ENCODE results near the gene KCNMB3. TPM values are rescaled to one million over a fixed set of nuclear protein-coding genes. Genes with fewer than 3 reads are reported as not detected.

Gene KCNMB3
- 1 to 10 TPM in 1 of 2 experiments, under 1 TPM in 1; 0.87 to 1.2 TPM for total RNA-seq

DNA sequence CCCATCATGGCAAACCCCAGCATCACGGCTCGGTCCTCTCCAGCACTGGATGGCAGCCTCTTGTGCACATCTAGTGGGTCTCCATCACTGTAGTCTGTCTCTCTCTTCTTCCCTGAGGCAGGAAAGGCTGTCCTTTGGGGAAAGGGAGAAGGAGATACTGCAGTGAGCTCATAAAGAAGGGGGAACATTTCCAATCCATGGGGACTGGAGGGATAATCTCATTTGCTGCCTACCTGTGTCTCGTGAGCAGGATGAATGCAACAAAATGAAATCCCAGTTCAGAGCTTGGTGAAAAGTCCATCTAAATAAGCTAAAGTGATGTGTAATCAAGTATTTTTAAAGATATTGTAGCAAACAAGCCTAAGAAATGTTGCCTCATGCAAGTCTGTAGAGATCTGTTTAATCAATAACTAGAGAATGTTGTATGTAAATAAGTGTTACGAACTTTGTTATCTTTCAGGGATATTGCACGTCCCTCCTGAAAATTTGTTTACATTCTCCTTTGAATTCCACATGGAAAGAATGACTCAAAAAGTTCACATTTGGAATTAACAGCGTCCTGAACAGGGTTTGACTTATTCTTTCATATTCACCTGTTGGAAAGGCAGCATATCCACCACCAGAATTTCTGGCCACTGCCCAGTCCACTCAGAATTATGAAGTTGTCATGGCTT, at the start of gene KCNMB3:
TSS of gene KCNMB3 (minus strand) at position 312 of the 674 bp plus-strand sequence. CDS start at position 188, 124 bp downstream.
- Mint-ChIP-seq H3K4me3 (no peak within 1 kb of the TSS), H3K4me1 (ENCODE audit: low read depth) (no peaks in the 10 kb centered on the region), H3K36me3 (ENCODE audit: low read depth) (peaks cover 3% of the 10 kb centered on the region), H3K27me3 (ENCODE audit: low read depth) (peaks cover 2% of the 10 kb centered on the region), H3K27ac (no peak within 1 kb of the TSS), H3K9me3 (ENCODE audit: insufficient read depth) (no peaks in the 10 kb centered on the region)
- CTCF ChIA-PET: no interaction called here
- DNase-seq (no peak), ATAC-seq (no peak)
- POLR2A ChIA-PET: no interaction called here

DNA sequence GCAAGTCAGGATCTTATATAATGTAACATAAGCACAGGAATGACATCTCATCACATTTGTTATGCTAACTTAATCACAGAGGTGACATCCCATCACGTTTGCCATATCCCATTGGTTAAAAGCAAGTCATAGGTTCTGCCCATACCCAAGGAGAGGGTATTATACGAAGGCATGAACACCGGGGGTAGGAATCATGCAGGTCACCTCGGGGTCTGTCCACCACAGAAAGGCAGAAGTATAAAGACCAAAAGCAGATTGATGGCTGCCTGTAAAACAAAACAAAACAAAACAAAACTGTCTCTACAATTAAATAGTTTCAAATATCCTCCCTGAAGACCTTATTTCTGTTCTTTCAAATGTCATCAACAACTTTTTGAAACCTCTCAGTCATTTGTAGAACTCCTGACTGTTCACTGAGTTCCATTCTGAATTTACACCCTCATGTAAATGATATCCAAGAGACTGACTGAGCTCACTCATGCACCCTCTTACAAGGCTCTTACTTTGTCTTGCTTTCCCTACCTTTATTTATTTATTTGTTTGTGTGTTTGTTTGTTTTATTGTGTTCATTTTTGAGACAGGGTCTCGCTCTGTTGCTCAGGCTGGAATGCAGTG, 49.2 kb upstream of the KCNMB3 start:
- ATAC-seq (no peak), DNase-seq (no peak)
- H3K4me1 Mint-ChIP-seq (ENCODE audit: low read depth): no peaks in the 10 kb centered on the region
- peaks cover 12% of the 10 kb centered on the region for H3K27me3 Mint-ChIP-seq (ENCODE audit: low read depth)
- H3K9me3 Mint-ChIP-seq (ENCODE audit: insufficient read depth): no peaks in the 10 kb centered on the region
- H3K4me3 Mint-ChIP-seq: no peak overlapping the region
- no peaks in the 10 kb centered on the region for H3K36me3 Mint-ChIP-seq (ENCODE audit: low read depth)
- H3K27ac Mint-ChIP-seq: no peak overlapping the region
- POLR2A ChIA-PET: no interaction called here
- CTCF ChIA-PET: no interaction called here

DNA sequence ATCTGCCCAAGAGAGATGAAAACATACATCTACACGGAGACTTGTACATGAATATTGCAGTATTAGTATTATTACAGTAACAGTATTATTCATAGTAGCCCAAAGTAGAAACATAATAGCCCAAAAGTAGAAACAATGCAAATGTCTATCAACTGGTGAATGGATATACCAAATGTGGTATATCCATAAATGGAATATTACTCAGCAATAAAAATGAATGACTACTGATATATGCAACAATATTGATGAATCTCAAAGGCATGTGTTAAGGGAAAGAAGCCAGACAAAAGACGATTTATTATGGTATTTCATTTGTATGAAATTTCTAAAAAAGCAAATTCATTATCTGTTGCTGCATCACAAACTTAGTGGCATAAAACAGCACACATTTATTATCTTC, 48.4 kb upstream of the KCNMB3 start:
- Mint-ChIP-seq H3K9me3 (ENCODE audit: insufficient read depth) (no peaks in the 10 kb centered on the region), H3K27me3 (ENCODE audit: low read depth) (peaks cover 15% of the 10 kb centered on the region), H3K36me3 (ENCODE audit: low read depth) (no peaks in the 10 kb centered on the region), H3K4me3 (no peak overlapping the region), H3K27ac (no peak overlapping the region), H3K4me1 (ENCODE audit: low read depth) (no peaks in the 10 kb centered on the region)
- no peak for DNase-seq
- CTCF ChIA-PET: no interaction called here
- POLR2A ChIA-PET: no interaction called here
- no peak for ATAC-seq

DNA sequence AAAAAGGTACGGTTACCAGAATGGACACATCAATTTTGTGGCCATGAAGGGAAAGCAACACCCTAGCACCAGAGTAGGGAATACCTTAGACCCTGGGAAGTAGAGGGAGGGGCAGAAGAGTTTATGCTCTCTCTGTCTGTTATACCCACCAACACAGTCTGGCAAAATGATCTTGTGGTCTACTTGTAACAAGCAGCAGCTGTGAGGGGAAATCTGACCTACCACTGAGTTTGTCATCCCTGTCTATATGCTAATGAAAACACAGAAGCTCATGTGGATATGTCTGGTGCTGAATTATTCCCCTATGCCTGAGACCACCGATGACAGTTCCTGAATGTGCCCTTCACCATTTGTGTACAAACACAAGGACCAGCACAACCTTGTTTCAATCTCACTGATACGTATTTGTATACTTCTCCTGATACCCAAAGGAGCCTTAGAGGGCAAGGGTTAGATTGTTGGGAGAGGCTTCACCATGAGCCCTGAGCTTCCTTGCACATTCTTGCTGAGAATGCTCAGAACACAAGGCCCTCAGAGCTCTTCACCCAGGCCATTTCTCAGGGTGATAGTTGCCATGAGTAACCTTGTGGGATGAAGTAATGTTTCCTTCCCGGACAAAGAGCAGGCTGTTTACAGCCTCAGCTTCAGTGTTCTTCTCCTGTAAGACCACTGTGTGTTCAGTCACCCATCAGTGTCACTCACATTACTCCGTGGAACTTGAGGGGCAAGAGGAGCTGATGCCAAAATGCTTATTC, 47.2 kb upstream of the KCNMB3 start:
- ATAC-seq (no peak), DNase-seq (no peak)
- H3K4me3 Mint-ChIP-seq: no peak overlapping the region
- POLR2A ChIA-PET: no interaction called here
- peaks cover 11% of the 10 kb centered on the region for H3K27me3 Mint-ChIP-seq (ENCODE audit: low read depth)
- no peaks in the 10 kb centered on the region for H3K36me3 Mint-ChIP-seq (ENCODE audit: low read depth)
- no peaks in the 10 kb centered on the region for H3K4me1 Mint-ChIP-seq (ENCODE audit: low read depth)
- CTCF ChIA-PET: no interaction called here
- H3K9me3 Mint-ChIP-seq (ENCODE audit: insufficient read depth): no peaks in the 10 kb centered on the region
- H3K27ac Mint-ChIP-seq: no peak overlapping the region

- DNase-seq: no peak
- Mint-ChIP-seq H3K27ac (no peak overlapping the region), H3K27me3 (ENCODE audit: low read depth) (peaks cover 9% of the 10 kb centered on the region), H3K9me3 (ENCODE audit: insufficient read depth) (no peaks in the 10 kb centered on the region), H3K4me1 (ENCODE audit: low read depth) (no peaks in the 10 kb centered on the region), H3K36me3 (ENCODE audit: low read depth) (no peaks in the 10 kb centered on the region), H3K4me3 (no peak overlapping the region)
- no peak for ATAC-seq
- CTCF ChIA-PET: interaction anchor here (0.7 kb wide), 1 partner anchor 159 kb away, joined by 3 read pairs; the partner anchor contains the start of gene GNB4
- POLR2A ChIA-PET: no interaction called here
These were observed 41.5 kb upstream of the KCNMB3 start for GRCh38 chr3:179292450-179292849.

- Mint-ChIP-seq H3K4me1 (ENCODE audit: low read depth) (no peaks in the 10 kb centered on the region), H3K27me3 (ENCODE audit: low read depth) (peaks cover 7% of the 10 kb centered on the region), H3K4me3 (no peak overlapping the region), H3K9me3 (ENCODE audit: insufficient read depth) (no peaks in the 10 kb centered on the region), H3K36me3 (ENCODE audit: low read depth) (no peaks in the 10 kb centered on the region), H3K27ac (no peak overlapping the region)
- POLR2A ChIA-PET: no interaction called here
- CTCF ChIA-PET: no interaction called here
- DNase-seq (no peak), ATAC-seq (no peak)
These were observed 38.4 kb upstream of the KCNMB3 start for GRCh38 chr3:179289295-179289694.

DNA sequence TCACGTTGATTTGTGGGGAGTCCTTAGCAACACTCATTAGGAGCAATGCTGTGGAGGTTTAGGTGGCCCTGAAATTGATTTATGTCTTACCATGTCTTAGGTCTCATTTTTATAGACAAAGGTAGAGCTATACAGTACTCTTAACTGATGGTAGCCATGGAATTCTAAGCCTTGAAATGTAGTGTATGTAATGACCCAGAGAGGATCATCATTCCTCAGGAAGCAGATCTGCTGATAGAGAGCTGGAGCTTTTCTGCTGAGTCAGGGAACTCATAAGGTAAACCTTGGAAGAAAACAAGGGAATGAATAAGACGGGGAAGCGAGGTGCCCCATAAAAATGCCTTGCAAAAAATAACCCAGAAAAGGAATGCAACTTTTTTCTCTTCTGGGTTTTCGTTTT, 37.9 kb upstream of the KCNMB3 start:
- H3K36me3 Mint-ChIP-seq (ENCODE audit: low read depth): no peaks in the 10 kb centered on the region
- H3K9me3 Mint-ChIP-seq (ENCODE audit: insufficient read depth): no peaks in the 10 kb centered on the region
- CTCF ChIA-PET: no interaction called here
- H3K27ac Mint-ChIP-seq: no peak overlapping the region
- no peak overlapping the region for H3K4me3 Mint-ChIP-seq
- no peaks in the 10 kb centered on the region for H3K4me1 Mint-ChIP-seq (ENCODE audit: low read depth)
- DNase-seq (no peak), ATAC-seq (no peak)
- peaks cover 11% of the 10 kb centered on the region for H3K27me3 Mint-ChIP-seq (ENCODE audit: low read depth)
- POLR2A ChIA-PET: no interaction called here

DNA sequence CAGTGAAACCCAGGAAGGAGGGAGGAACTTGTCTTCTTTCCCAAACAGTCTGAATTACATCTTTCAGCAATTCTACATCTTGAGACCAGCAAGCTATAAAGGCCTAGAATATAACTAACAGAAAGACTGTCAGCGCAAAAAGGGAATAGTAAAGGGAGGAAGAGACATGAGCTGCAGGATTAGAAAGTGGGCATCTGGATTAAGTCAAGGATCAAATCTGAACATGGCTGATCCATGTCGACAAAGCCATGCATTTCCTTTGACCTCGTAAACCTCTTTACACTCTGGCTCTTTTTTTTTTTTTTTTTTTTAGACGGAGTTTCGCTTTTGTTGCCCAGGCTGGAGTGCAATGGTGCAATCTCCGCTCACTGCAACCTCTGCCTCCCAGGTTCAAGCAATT, 35.4 kb upstream of the KCNMB3 start:
- ChIA-PET CTCF (no interaction called here), POLR2A (no interaction called here)
- peaks cover 21% of the 10 kb centered on the region for H3K27me3 Mint-ChIP-seq (ENCODE audit: low read depth)
- no peaks in the 10 kb centered on the region for H3K36me3 Mint-ChIP-seq (ENCODE audit: low read depth)
- no peak overlapping the region for H3K27ac Mint-ChIP-seq
- ATAC-seq (no peak), DNase-seq (no peak)
- H3K4me3 Mint-ChIP-seq: no peak overlapping the region
- no peaks in the 10 kb centered on the region for H3K9me3 Mint-ChIP-seq (ENCODE audit: insufficient read depth)
- no peaks in the 10 kb centered on the region for H3K4me1 Mint-ChIP-seq (ENCODE audit: low read depth)

DNA sequence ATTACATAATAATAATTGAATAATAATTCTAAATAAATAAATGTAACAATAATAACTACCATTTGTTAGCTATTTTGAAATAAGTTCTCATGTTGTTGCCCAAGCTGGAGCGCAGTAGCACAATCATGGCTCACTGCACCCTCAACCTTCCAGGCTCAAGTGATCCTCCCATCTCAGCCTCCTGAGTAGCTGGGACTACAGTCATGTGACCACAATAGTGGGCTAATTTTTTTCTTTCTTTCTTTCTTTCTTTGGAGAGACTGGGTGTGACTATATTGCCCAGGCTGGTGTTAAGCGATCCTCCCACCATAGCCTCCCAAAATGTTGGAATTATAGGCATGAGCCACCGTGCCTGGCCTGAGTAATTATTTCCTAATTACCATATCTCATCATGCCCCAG, 30.9 kb upstream of the KCNMB3 start:
- ATAC-seq: no peak

GRCh38 chr3:179279837-179280236, 28.9 kb upstream of the KCNMB3 start:
- Mint-ChIP-seq H3K4me3 (no peak overlapping the region), H3K4me1 (ENCODE audit: low read depth) (no peaks in the 10 kb centered on the region), H3K27me3 (ENCODE audit: low read depth) (peaks cover 24% of the 10 kb centered on the region), H3K36me3 (ENCODE audit: low read depth) (no peaks in the 10 kb centered on the region), H3K27ac (no peak overlapping the region), H3K9me3 (ENCODE audit: insufficient read depth) (no peaks in the 10 kb centered on the region)
- CTCF ChIA-PET: no interaction called here
- POLR2A ChIA-PET: interaction anchor here (0.7 kb wide), 1 partner anchor 13 kb away, joined by 3 read pairs; no protein-coding TSS in a partner anchor
- DNase-seq (no peak), ATAC-seq (no peak)

More for the DNA sequence above, 30.9 kb upstream of the KCNMB3 start:
- Mint-ChIP-seq H3K4me1 (ENCODE audit: low read depth) (no peaks in the 10 kb centered on the region), H3K27ac (no peak overlapping the region), H3K36me3 (ENCODE audit: low read depth) (no peaks in the 10 kb centered on the region), H3K4me3 (no peak overlapping the region), H3K27me3 (ENCODE audit: low read depth) (peaks cover 29% of the 10 kb centered on the region), H3K9me3 (ENCODE audit: insufficient read depth) (no peaks in the 10 kb centered on the region)
- ChIA-PET CTCF (no interaction called here), POLR2A (no interaction called here)
- DNase-seq: no peak

GRCh38 chr3:179278932-179279693, 28.2 kb upstream of the KCNMB3 start:
- no peak overlapping the region for H3K4me3 Mint-ChIP-seq
- H3K27me3 Mint-ChIP-seq (ENCODE audit: low read depth): peaks cover 20% of the 10 kb centered on the region
- H3K9me3 Mint-ChIP-seq (ENCODE audit: insufficient read depth): no peaks in the 10 kb centered on the region
- no peak overlapping the region for H3K27ac Mint-ChIP-seq
- H3K4me1 Mint-ChIP-seq (ENCODE audit: low read depth): no peaks in the 10 kb centered on the region
- ChIA-PET CTCF (no interaction called here), POLR2A (interaction anchor here (0.7 kb wide), 1 partner anchor 12 kb away, joined by 3 read pairs; no protein-coding TSS in a partner anchor)
- ATAC-seq (no peak), DNase-seq (no peak)
- no peaks in the 10 kb centered on the region for H3K36me3 Mint-ChIP-seq (ENCODE audit: low read depth)

DNA sequence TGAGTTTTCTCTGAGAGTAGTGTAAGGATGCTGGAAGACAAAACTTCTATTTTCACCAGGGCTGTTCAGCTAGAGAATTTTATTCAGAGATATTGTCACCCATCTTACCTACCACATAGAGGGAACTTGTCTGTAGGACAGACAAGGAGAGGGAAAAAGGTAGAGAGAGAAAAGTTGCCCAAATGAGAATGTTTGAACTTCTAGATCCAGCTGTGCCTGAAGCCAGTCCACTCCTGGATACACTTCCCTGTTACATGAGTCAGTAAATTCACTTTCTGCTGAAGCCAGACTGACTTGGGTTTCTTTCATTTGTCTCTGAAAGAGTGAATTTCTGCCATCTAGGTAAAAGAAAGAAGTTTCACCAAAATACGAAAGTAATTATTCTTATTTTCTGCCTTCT, 27.2 kb upstream of the KCNMB3 start:
- Mint-ChIP-seq H3K27ac (no peak overlapping the region), H3K9me3 (ENCODE audit: insufficient read depth) (no peaks in the 10 kb centered on the region), H3K27me3 (ENCODE audit: low read depth) (peaks cover 18% of the 10 kb centered on the region), H3K36me3 (ENCODE audit: low read depth) (no peaks in the 10 kb centered on the region), H3K4me1 (ENCODE audit: low read depth) (no peaks in the 10 kb centered on the region), H3K4me3 (no peak overlapping the region)
- POLR2A ChIA-PET: no interaction called here
- ATAC-seq: no peak
- no peak for DNase-seq
- CTCF ChIA-PET: no interaction called here
